ENCODE data around the gene MUC5AC. TPM values are rescaled to one million over a fixed set of nuclear protein-coding genes. Genes with fewer than 3 reads are reported as not detected.

Gene MUC5AC
- total RNA-seq, 1 donor from 2014 or later: under 0.01 TPM

DNA sequence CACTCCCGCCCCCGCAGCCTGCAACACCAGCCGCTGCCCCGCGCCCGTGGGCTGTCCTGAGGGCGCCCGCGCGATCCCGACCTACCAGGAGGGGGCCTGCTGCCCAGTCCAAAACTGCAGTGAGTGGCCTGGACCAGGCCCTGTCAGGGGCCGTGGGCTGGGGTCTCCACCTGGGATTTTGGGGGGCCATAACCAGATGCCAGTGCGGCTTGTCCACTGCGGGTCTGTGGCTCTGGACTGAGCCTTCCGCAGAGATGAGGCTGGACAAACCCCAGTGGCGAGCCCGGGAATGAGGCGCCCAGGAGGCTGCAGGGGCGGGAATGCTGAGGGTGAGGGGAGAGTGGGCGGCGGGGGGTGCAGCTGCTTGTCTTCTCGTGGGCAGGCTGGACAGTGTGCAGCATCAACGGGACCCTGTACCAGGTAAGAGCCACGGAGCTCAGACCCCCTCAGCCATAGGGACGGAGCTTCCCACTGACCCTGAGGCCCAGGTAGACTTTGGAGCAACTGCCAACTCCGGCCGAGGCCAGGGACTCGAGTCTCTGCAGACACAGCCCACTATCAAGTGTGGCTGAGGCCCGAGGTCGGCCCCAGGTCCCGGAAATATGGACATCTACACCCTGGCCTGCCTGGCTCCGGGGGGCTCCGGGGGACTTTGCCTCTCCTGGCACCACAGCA lies 40.3 kb downstream of the MUC5AC start:
- H3K9ac ChIP-seq (ENCODE audit: low read depth in 1 of 3, low read length in 3 of 3): no peak overlapping the region
- H3K9me3 ChIP-seq (ENCODE audit: control insufficient read depth in 3 of 3, low read length in 3 of 3): no peaks in the 10 kb centered on the region
- H3K4me1 ChIP-seq (ENCODE audit: control insufficient read depth in 3 of 3, insufficient read depth in 3 of 3, low read length in 3 of 3): no peaks in the 10 kb centered on the region
- peaks cover 31 to 64% (median 54%) of the 10 kb centered on the region in 3 donors for H3K27me3 ChIP-seq (ENCODE audit: control insufficient read depth in 3 of 3, insufficient read depth in 3 of 3, low read length in 3 of 3)
- H3K27ac ChIP-seq (ENCODE audit: low read depth, low read length): no peak overlapping the region
- H3K36me3 ChIP-seq (ENCODE audit: control insufficient read depth in 3 of 3, insufficient read depth in 3 of 3, low read length in 3 of 3): no peaks in the 10 kb centered on the region
- no peak overlapping the region for H3K4me3 ChIP-seq (ENCODE audit: low read length in 3 of 3)

DNA sequence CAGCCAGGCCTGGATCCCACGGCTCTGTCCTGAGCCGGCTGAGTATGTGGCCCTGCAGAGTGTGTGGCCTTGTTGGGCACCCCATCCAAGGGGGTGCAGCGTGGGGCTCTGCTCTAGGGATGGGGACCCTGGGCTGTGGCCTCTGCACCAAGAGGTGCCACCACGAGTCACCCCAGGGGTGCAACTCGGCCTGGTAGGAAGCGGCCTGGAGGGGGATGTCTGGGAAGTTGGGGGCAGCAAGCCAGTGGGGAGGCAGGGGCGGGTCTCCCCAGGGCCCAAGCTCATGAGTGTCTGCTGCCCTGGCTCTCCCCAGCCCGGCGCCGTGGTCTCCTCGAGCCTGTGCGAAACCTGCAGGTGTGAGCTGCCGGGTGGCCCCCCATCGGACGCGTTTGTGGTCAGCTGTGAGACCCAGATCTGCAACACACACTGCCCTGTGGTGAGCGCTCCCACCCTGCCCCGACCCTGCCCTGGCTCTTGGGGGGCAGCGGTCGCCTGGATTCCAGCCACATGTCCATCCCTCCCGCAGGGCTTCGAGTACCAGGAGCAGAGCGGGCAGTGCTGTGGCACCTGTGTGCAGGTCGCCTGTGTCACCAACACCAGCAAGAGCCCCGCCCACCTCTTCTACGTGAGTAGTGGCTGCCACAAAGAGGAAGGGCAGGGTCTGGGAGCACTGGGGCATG lies 40.9 kb downstream of the MUC5AC start:
- Histone ChIP-seq H3K9me3 (ENCODE audit: control insufficient read depth in 3 of 3, low read length in 3 of 3) (no peaks in the 10 kb centered on the region), H3K4me1 (ENCODE audit: control insufficient read depth in 3 of 3, insufficient read depth in 3 of 3, low read length in 3 of 3) (no peaks in the 10 kb centered on the region), H3K9ac (ENCODE audit: low read depth in 1 of 3, low read length in 3 of 3) (no peak overlapping the region), H3K27me3 (ENCODE audit: control insufficient read depth in 3 of 3, insufficient read depth in 3 of 3, low read length in 3 of 3) (peaks cover 38 to 70% (median 57%) of the 10 kb centered on the region in 3 donors), H3K36me3 (ENCODE audit: control insufficient read depth in 3 of 3, insufficient read depth in 3 of 3, low read length in 3 of 3) (no peaks in the 10 kb centered on the region), H3K4me3 (ENCODE audit: low read length in 3 of 3) (no peak overlapping the region), H3K27ac (ENCODE audit: low read depth, low read length) (no peak overlapping the region)

DNA sequence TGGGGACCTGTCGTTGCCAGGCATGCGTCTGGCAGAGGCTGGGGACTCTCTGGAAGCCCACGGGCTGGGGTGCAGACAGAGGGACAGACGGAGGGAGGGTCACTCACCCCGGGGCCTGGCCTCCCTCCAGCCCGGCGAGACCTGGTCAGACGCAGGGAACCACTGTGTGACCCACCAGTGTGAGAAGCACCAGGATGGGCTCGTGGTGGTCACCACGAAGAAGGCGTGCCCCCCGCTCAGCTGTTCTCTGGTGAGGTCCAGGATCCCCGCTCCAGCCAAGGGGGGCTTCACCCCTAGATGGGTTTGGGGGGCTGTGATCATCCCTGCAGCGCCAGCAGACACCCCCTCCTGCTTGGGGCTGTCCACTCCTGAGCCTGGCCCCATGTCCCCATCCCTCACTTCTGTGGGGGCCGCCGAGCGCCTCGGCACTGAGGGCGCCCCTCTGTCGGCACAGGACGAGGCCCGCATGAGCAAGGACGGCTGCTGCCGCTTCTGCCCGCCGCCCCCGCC lies 41.5 kb downstream of the MUC5AC start:
- Histone ChIP-seq H3K27ac (ENCODE audit: low read depth, low read length) (no peak overlapping the region), H3K9me3 (ENCODE audit: control insufficient read depth in 3 of 3, low read length in 3 of 3) (no peaks in the 10 kb centered on the region), H3K4me1 (ENCODE audit: control insufficient read depth in 3 of 3, insufficient read depth in 3 of 3, low read length in 3 of 3) (no peaks in the 10 kb centered on the region), H3K27me3 (ENCODE audit: control insufficient read depth in 3 of 3, insufficient read depth in 3 of 3, low read length in 3 of 3) (peaks cover 39 to 74% (median 60%) of the 10 kb centered on the region in 3 donors), H3K4me3 (ENCODE audit: low read length in 3 of 3) (no peak overlapping the region), H3K36me3 (ENCODE audit: control insufficient read depth in 3 of 3, insufficient read depth in 3 of 3, low read length in 3 of 3) (no peaks in the 10 kb centered on the region), H3K9ac (ENCODE audit: low read depth in 1 of 3, low read length in 3 of 3) (no peak overlapping the region)

DNA sequence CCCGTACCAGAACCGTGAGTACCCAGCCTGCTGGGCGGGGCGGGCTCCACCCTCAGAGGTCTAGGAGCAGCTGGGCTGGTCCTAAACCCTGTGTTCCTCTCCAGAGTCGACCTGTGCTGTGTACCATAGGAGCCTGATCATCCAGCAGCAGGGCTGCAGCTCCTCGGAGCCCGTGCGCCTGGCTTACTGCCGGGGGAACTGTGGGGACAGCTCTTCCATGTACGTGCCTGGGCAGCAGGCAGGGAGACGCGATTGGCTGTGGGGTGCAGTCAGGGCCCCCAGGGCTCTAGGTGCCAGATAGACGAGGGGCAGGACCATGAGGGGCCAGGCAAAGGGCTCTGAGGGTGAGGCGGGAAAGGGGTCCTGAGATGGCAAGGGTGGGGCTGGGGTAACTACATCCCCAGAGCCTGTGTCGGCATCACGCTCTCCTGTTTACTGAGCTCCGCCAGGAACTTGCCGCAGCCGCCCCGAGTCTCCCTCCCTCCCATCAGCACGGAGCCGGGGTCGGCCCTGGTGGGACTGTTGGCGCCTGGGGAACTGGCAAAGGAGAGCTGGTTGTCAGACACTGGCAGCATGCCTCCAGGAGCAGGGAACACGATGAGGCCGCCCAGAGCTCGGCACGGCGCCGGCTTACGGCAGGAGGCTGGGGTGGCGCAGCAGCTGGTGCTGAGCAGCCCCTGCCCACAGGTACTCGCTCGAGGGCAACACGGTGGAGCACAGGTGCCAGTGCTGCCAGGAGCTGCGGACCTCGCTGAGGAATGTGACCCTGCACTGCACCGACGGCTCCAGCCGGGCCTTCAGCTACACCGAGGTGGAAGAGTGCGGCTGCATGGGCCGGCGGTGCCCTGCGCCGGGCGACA lies 42.2 kb downstream of the MUC5AC start:
- Histone ChIP-seq H3K9me3 (ENCODE audit: control insufficient read depth in 3 of 3, low read length in 3 of 3) (no peaks in the 10 kb centered on the region), H3K4me3 (ENCODE audit: low read length in 3 of 3) (no peak overlapping the region), H3K27ac (ENCODE audit: low read depth, low read length) (no peak overlapping the region), H3K36me3 (ENCODE audit: control insufficient read depth in 3 of 3, insufficient read depth in 3 of 3, low read length in 3 of 3) (no peaks in the 10 kb centered on the region), H3K9ac (ENCODE audit: low read depth in 1 of 3, low read length in 3 of 3) (no peak overlapping the region), H3K4me1 (ENCODE audit: control insufficient read depth in 3 of 3, insufficient read depth in 3 of 3, low read length in 3 of 3) (no peaks in the 10 kb centered on the region), H3K27me3 (ENCODE audit: control insufficient read depth in 3 of 3, insufficient read depth in 3 of 3, low read length in 3 of 3) (peaks cover 39 to 74% (median 60%) of the 10 kb centered on the region in 3 donors)

DNA sequence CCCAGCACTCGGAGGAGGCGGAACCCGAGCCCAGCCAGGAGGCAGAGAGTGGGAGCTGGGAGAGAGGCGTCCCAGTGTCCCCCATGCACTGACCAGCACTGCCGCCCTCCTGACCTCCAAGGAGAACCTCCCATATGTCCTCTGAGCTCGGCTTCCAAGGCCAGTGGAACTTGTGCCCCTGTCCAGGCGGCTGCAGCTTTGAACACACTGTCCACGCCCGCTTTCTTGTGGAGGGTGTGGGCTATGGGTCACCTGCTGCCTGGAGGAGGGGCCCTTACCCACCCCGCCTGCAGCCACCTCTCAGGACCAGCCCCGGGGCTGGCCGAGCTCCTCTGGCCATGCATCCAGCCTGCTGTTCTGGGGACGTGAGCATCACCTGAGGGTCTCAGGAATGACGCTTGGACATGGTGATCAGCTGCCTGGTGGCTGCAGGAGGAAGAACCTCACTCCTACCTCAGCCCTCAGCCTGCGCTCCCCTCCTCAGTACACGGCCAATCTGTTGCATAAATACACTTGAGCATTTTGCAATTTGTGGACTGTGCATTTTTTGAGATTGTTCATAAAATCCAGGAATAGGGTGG lies 42.9 kb downstream of the MUC5AC start:
- Histone ChIP-seq H3K4me1 (ENCODE audit: control insufficient read depth in 3 of 3, insufficient read depth in 3 of 3, low read length in 3 of 3) (no peaks in the 10 kb centered on the region), H3K27ac (ENCODE audit: low read depth, low read length) (no peak overlapping the region), H3K9me3 (ENCODE audit: control insufficient read depth in 3 of 3, low read length in 3 of 3) (no peaks in the 10 kb centered on the region), H3K4me3 (ENCODE audit: low read length in 3 of 3) (no peak overlapping the region), H3K36me3 (ENCODE audit: control insufficient read depth in 3 of 3, insufficient read depth in 3 of 3, low read length in 3 of 3) (no peaks in the 10 kb centered on the region), H3K27me3 (ENCODE audit: control insufficient read depth in 3 of 3, insufficient read depth in 3 of 3, low read length in 3 of 3) (peaks cover 39 to 77% (median 60%) of the 10 kb centered on the region in 3 donors), H3K9ac (ENCODE audit: low read depth in 1 of 3, low read length in 3 of 3) (no peak overlapping the region)

DNA sequence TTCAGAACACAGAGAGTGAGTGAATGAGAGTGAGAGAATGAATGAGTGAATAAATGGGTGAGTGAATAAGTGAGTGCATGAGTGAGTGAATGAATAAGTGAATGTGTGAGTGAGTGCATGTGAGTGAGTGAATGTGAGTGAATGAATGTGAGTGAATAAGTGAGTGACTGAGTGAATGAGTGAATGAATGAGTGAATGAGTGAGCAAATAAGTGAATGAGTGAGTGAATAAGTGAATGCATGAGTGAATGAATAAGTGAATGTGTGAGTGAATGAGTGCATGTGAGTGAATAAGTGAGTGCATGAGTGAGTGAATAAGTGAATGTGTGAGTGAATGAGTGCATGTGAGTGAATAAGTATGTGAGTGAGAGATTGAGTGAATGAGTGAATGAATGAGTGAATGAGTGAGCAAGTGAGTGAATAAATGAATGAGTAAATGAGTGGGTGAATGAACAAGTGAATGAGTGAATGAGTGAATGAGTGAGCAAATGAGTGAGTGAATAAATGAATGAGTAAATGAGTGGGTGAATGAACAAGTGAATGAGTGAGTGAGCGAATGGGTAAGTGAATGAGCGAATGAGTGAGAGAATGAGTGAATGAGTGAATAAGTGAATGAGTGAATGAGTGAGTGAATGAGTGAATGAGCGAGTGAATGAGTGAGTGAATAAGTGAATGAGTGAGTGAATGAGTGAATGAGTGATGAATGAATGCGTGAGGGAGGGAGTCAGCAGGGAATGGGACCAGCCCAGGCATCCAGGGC lies 43.8 kb downstream of the MUC5AC start:
- Histone ChIP-seq H3K4me1 (ENCODE audit: control insufficient read depth in 3 of 3, insufficient read depth in 3 of 3, low read length in 3 of 3) (no peaks in the 10 kb centered on the region), H3K9ac (ENCODE audit: low read depth in 1 of 3, low read length in 3 of 3) (no peak overlapping the region), H3K36me3 (ENCODE audit: control insufficient read depth in 3 of 3, insufficient read depth in 3 of 3, low read length in 3 of 3) (no peaks in the 10 kb centered on the region), H3K27ac (ENCODE audit: low read depth, low read length) (no peak overlapping the region), H3K27me3 (ENCODE audit: control insufficient read depth in 3 of 3, insufficient read depth in 3 of 3, low read length in 3 of 3) (peaks cover 33 to 71% (median 53%) of the 10 kb centered on the region in 3 donors), H3K4me3 (ENCODE audit: low read length in 3 of 3) (no peak overlapping the region), H3K9me3 (ENCODE audit: control insufficient read depth in 3 of 3, low read length in 3 of 3) (no peaks in the 10 kb centered on the region)

DNA sequence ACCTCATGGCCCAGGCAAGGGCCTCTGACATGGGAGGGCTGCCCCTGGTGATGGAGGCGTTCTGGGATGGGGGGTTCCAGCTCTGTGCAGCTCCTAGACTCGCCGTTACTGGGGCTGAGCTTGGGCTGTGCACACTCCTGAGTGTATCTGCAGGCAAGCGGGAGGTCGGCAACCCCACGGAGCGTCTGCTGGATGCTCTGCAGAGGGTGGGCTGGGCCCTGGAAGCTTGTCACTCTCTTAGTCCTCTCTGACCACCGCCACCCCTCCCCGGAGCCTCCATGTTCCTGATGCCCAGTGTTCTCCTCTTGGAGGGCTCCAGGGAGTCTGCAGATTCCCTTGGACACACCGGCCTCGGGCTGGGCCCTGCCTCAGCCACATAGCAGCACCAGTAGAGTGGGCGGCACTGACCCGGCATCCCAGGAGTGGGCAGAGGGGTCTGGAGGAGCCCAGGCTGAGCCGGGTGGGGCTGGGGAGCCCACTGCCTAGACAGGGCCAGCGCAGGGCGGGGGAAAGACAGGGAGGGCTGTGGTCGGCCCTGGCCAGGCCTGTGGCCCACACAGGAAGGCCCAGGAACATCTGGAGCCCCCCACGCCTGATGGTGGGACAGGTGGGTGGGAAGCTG lies 44.5 kb downstream of the MUC5AC start:
- Histone ChIP-seq H3K27me3 (ENCODE audit: control insufficient read depth in 3 of 3, insufficient read depth in 3 of 3, low read length in 3 of 3) (peaks cover 32 to 65% (median 46%) of the 10 kb centered on the region in 3 donors), H3K4me3 (ENCODE audit: low read length in 3 of 3) (no peak overlapping the region)

DNA sequence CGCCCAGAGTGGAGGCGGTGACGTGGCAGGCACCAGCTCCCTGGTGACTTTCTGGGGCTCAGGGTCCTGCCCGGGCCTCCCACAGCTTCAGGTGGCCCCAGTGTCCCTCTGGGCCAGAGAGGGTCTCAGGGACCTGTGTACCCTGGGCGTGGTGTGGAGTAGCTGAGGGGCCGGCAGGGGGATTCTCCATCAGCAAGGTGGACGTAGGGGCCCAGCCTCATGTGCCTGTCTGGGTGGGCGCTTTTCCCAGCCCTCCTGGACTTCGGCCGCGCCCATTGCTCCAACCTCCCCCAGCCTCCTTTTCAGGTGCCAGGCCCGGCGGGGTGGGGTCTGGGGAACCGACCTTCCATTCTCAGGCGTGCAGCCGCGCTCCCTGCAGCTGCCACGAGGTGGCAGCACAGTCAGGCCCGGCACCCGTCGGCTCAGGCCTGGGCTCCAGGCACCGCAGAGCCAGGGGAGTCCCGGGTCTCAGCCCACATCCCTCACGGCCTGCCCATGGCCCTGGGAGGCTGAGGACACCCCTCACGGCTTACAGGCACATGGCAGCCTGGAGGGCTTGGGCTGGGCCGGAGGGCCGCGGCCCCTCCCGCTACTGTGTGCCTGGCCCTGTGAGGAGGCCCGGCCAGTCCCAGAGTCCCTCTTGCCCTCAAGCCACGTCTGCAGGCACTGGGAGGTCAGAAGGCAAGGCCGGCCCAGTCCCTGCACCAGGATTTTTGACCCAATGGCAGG lies 45.2 kb downstream of the MUC5AC start:
- Histone ChIP-seq H3K36me3 (ENCODE audit: control insufficient read depth in 3 of 3, insufficient read depth in 3 of 3, low read length in 3 of 3) (no peaks in the 10 kb centered on the region), H3K9ac (ENCODE audit: low read depth in 1 of 3, low read length in 3 of 3) (peak overlapping the region in 1 of 3 donors; percentile 33), H3K27me3 (ENCODE audit: control insufficient read depth in 3 of 3, insufficient read depth in 3 of 3, low read length in 3 of 3) (peaks cover 32 to 58% (median 41%) of the 10 kb centered on the region in 3 donors), H3K9me3 (ENCODE audit: control insufficient read depth in 3 of 3, low read length in 3 of 3) (no peaks in the 10 kb centered on the region), H3K27ac (ENCODE audit: low read depth, low read length) (no peak overlapping the region), H3K4me3 (ENCODE audit: low read length in 3 of 3) (no peak overlapping the region), H3K4me1 (ENCODE audit: control insufficient read depth in 3 of 3, insufficient read depth in 3 of 3, low read length in 3 of 3) (no peaks in the 10 kb centered on the region)

More for the DNA sequence above, 44.5 kb downstream of the MUC5AC start:
- Histone ChIP-seq H3K9ac (ENCODE audit: low read depth in 1 of 3, low read length in 3 of 3) (no peak overlapping the region), H3K4me1 (ENCODE audit: control insufficient read depth in 3 of 3, insufficient read depth in 3 of 3, low read length in 3 of 3) (no peaks in the 10 kb centered on the region), H3K36me3 (ENCODE audit: control insufficient read depth in 3 of 3, insufficient read depth in 3 of 3, low read length in 3 of 3) (no peaks in the 10 kb centered on the region), H3K27ac (ENCODE audit: low read depth, low read length) (no peak overlapping the region), H3K9me3 (ENCODE audit: control insufficient read depth in 3 of 3, low read length in 3 of 3) (no peaks in the 10 kb centered on the region)

All from skeletal muscle tissue (tissue), 4 donors.